HepG2 (cell line): Measurements from ENCODE around the gene EXTL2. TPM values are rescaled to one million over a fixed set of nuclear protein-coding genes. Genes with fewer than 3 reads are reported as not detected.

Experiments used
- DMAP1 ChIP-seq: IDR thresholded peaks from 2 replicates; pipeline ENCODE4 v1.6.1; 2016
- DR1 ChIP-seq: sonication (generic); formaldehyde crosslinking; IDR thresholded peaks from 2 replicates; pipeline ENCODE4 v1.8.0; 2021; ENCODE audit warnings: mild to moderate bottlenecking, missing genetic modification reagents, inconsistent platforms
- HOMEZ ChIP-seq: IDR thresholded peaks from 2 replicates; pipeline ENCODE4 v1.6.1; 2016; ENCODE audit warnings: low read depth
- HOXD1 ChIP-seq: sonication (generic); formaldehyde crosslinking; IDR thresholded peaks from 2 replicates; pipeline ENCODE4 v1.5.0; 2020; ENCODE audit warnings: missing genetic modification reagents
- MXD4 ChIP-seq: IDR thresholded peaks from 2 replicates; pipeline ENCODE4 v1.6.1; 2016; ENCODE audit warnings: mild to moderate bottlenecking, missing biosample characterization, missing genetic modification reagents
- PPARG ChIP-seq: conservative IDR thresholded peaks from 2 replicates; pipeline ENCODE4 v1.6.1; 2016; ENCODE audit warnings: missing biosample characterization, missing genetic modification reagents
- SKIL ChIP-seq: sonication (generic); formaldehyde crosslinking; IDR thresholded peaks from 2 replicates; pipeline ENCODE4 v1.8.0; 2022; ENCODE audit warnings: missing genetic modification reagents, mild to moderate bottlenecking, moderate library complexity, borderline replicate concordance
- SRF ChIP-seq: IDR thresholded peaks from 2 replicates; pipeline ENCODE4 v1.6.1; 2011; ENCODE audit warnings: mild to moderate bottlenecking, low read depth, low read length, moderate library complexity
- THAP7 ChIP-seq: sonication (generic); formaldehyde crosslinking; IDR thresholded peaks from 2 replicates; pipeline ENCODE4 v1.8.1; 2023; ENCODE audit warnings: mild to moderate bottlenecking, missing genetic modification reagents
- ZHX2 ChIP-seq, 2 experiments: sonication (generic) in 1 of 2; formaldehyde crosslinking in 1 of 2; IDR thresholded peaks; 2 replicates each; pipeline versions ENCODE4 v1.6.1 to v1.9.0; 2014 to 2022; ENCODE audit warnings: antibody characterized with exemption in 1 of 2, borderline replicate concordance in 1 of 2, inconsistent platforms in 1 of 2, low read depth in 1 of 2, missing genetic modification reagents in 1 of 2
- ZNF432 ChIP-seq: sonication (generic); formaldehyde crosslinking; IDR thresholded peaks from 2 replicates; pipeline ENCODE4 v1.5.0; 2020; ENCODE audit warnings: missing genetic modification reagents, mild to moderate bottlenecking, borderline replicate concordance
- ZNF546 ChIP-seq: sonication (generic); formaldehyde crosslinking; conservative IDR thresholded peaks from 2 replicates; pipeline ENCODE4 v1.8.1; 2023; ENCODE audit warnings: mild to moderate bottlenecking, missing genetic modification reagents
- ZNF619 ChIP-seq: sonication (generic); formaldehyde crosslinking; IDR thresholded peaks from 2 replicates; pipeline ENCODE4 v1.4.0; 2020; ENCODE audit warnings: mild to moderate bottlenecking, missing genetic modification reagents
- ZNF703 ChIP-seq: sonication (generic); formaldehyde crosslinking; IDR thresholded peaks from 2 replicates; pipeline ENCODE4 v1.5.1; 2020; ENCODE audit warnings: missing genetic modification reagents, mild to moderate bottlenecking, moderate library complexity, borderline replicate concordance
- ZNF737 ChIP-seq: sonication (generic); formaldehyde crosslinking; IDR thresholded peaks from 2 replicates; pipeline ENCODE4 v1.5.0; 2020; ENCODE audit warnings: missing genetic modification reagents, mild to moderate bottlenecking, borderline replicate concordance
- ZSCAN21 ChIP-seq: sonication (generic); formaldehyde crosslinking; IDR thresholded peaks from 2 replicates; pipeline ENCODE4 v1.8.0; 2022; ENCODE audit warnings: mild to moderate bottlenecking, missing genetic modification reagents, moderate library complexity, borderline replicate concordance
- polyA plus RNA-seq, 8 experiments: library from polyadenylated mRNA; depleted of rRNA in 3 of 8; stranded (reverse) in 7 of 8; unstranded in 1 of 8; fragments of >200 nt; fragmentation: Illumina TruSeq in 4 of 8; extraction: Trizol in 4 of 8; gene quantifications; 2 replicates each; pipeline versions ENCODE4 v1.2.1 to v1.2.3, GENCODE V29; 2011 to 2016; ENCODE audit warnings: low read depth in 4 of 8, missing spikeins in 1 of 8, mixed read lengths in 1 of 8; ENCODE audit not compliant: insufficient read depth in 1 of 8
- total RNA-seq, 5 experiments: library from RNA; depleted of rRNA; stranded (reverse); fragments of >200 nt; fragmentation: Illumina TruSeq; extraction: Trizol; gene quantifications; 2 replicates each; pipeline ENCODE4 v1.2.3, GENCODE V29; 2016; ENCODE audit warnings: low read depth in 1 of 5

Gene EXTL2
- total and polyA plus RNA-seq, 2 of the 13 experiments (the other 11 are each of a cell fraction or from before 2014, with no cell fraction given): 22.0 to 23.5 TPM

- TF ChIP-seq ZNF703 (CRISPR knock-in tag) (no peak; the same call in 1 of the 2 replicates), SRF (peak; percentile 89), PPARG (CRISPR knock-in tag) (no peak), ZNF737 (no peak), ZSCAN21 (no peak), THAP7 (CRISPR knock-in tag) (no peak), ZNF546 (CRISPR knock-in tag) (0 out of 2 replicates have a peak, but pooled peaks have one; percentile 19), MXD4 (peak; percentile 68; the same call in 1 of the 2 replicates), HOXD1 (CRISPR knock-in tag) (no peak), ZHX2 (IDR thresholded peaks at IDR 0.05; ENCODE audit: low read depth) (no peak), ZHX2 (CRISPR knock-in tag; IDR thresholded peaks at IDR 0.05; ENCODE audit: borderline replicate concordance) (no peak), ZNF619 (CRISPR knock-in tag) (no peak), SKIL (CRISPR knock-in tag) (no peak), DR1 (CRISPR knock-in tag) (no peak), HOMEZ (CRISPR knock-in tag) (no peak), DMAP1 (CRISPR knock-in tag) (0 out of 2 replicates have a peak, but pooled peaks have one; percentile 17), ZNF432 (no peak)
Observed at GRCh38 chr1:100894603-100895539, at the start of gene EXTL2 (continued).
